ENCODE results near the gene MANSC4. TPM values are rescaled to one million over a fixed set of nuclear protein-coding genes. Genes with fewer than 3 reads are reported as not detected.

Gene MANSC4
- total and polyA plus RNA-seq, 2 of the 13 experiments (the other 11 are each of a cell fraction or from before 2014, with no cell fraction given): not detected

DNA sequence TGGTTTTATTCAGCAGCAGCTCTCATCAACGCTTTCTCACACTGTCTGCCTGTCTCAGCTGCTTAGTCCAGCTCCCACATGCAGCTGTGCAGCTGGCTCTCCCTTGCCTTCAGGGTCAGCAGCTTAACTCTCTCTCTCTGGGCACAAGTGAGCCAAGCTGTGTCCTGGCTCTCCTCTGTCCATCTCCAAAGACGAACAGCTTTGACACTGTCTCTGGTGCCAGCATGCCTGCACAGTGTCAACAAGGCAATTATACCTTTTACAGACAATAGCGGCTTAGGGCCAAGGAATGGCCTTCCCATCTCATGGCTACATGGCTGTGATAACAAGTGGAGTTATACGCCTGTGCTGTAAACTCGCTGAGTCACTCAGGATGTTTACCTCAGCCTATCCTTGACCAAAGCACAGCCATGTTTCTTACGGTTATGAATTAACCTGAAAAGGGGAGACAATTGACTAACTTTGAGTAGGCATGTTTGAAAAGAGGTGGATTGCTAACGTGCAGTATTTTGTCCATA, 38.4 kb upstream of the MANSC4 start (continued):
- TF ChIP-seq TEAD3 (CRISPR knock-in tag; optimal IDR thresholded peaks at IDR 0.05; ENCODE audit: borderline replicate concordance) (peak; percentile 38), HOXA3 (CRISPR knock-in tag; IDR thresholded peaks at IDR 0.05) (peak; percentile 32; the same call in 1 of the 2 replicates), ZMYM4 (CRISPR knock-in tag; IDR thresholded peaks at IDR 0.05) (0 out of 2 replicates have a peak, but pooled peaks have one; percentile 16), NFKBIZ (CRISPR knock-in tag; IDR thresholded peaks at IDR 0.05) (no peak), TBX2 (CRISPR knock-in tag; IDR thresholded peaks at IDR 0.05; ENCODE audit: borderline replicate concordance) (peak; percentile 29; the same call in 1 of the 2 replicates), FOXK1 (CRISPR knock-in tag; IDR thresholded peaks at IDR 0.05; ENCODE audit: borderline replicate concordance, low read depth) (0 out of 2 replicates have a peak, but pooled peaks have one; percentile 29), SOX5 (CRISPR knock-in tag; IDR thresholded peaks at IDR 0.05; ENCODE audit: borderline replicate concordance) (peak; percentile 62; the same call in 1 of the 2 replicates), FOXK2 (IDR thresholded peaks at IDR 0.05) (peak; percentile 26; the same call in 1 of the 2 replicates), GABPB1 (CRISPR knock-in tag; IDR thresholded peaks at IDR 0.05) (peak; percentile 30; the same call in 1 of the 2 replicates), JUNB (CRISPR knock-in tag; IDR thresholded peaks at IDR 0.05; ENCODE audit: borderline replicate concordance) (no peak), GABPA (IDR thresholded peaks at IDR 0.05; ENCODE audit: low read depth, low read length) (no peak), GABPA (CRISPR knock-in tag; IDR thresholded peaks at IDR 0.05; ENCODE audit: low read depth) (peak; percentile 16; the same call in 1 of the 2 replicates), ZNF614 (CRISPR knock-in tag; IDR thresholded peaks at IDR 0.05; ENCODE audit: borderline replicate concordance) (0 out of 2 replicates have a peak, but pooled peaks have one; percentile 23), ZNF792 (CRISPR knock-in tag; IDR thresholded peaks at IDR 0.05) (0 out of 2 replicates have a peak, but pooled peaks have one; percentile 18), FOXA3 (CRISPR knock-in tag; IDR thresholded peaks at IDR 0.05) (peak; percentile 77), SALL1 (CRISPR knock-in tag; IDR thresholded peaks at IDR 0.05) (peak; percentile 60; the same call in 1 of the 2 replicates), SAP130 (CRISPR knock-in tag; IDR thresholded peaks at IDR 0.05; ENCODE audit: low read depth) (peak; percentile 40; the same call in 1 of the 2 replicates)
- TF ChIP-seq, protein P1, sequence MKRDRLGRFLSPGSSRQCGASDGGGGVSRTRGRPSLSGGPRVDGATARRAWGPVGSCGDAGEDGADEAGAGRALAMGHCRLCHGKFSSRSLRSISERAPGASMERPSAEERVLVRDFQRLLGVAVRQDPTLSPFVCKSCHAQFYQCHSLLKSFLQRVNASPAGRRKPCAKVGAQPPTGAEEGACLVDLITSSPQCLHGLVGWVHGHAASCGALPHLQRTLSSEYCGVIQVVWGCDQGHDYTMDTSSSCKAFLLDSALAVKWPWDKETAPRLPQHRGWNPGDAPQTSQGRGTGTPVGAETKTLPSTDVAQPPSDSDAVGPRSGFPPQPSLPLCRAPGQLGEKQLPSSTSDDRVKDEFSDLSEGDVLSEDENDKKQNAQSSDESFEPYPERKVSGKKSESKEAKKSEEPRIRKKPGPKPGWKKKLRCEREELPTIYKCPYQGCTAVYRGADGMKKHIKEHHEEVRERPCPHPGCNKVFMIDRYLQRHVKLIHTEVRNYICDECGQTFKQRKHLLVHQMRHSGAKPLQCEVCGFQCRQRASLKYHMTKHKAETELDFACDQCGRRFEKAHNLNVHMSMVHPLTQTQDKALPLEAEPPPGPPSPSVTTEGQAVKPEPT (CRISPR knock-in tag; IDR thresholded peaks at IDR 0.05; ENCODE audit: low read depth): no peak
- TF ChIP-seq, protein P2, sequence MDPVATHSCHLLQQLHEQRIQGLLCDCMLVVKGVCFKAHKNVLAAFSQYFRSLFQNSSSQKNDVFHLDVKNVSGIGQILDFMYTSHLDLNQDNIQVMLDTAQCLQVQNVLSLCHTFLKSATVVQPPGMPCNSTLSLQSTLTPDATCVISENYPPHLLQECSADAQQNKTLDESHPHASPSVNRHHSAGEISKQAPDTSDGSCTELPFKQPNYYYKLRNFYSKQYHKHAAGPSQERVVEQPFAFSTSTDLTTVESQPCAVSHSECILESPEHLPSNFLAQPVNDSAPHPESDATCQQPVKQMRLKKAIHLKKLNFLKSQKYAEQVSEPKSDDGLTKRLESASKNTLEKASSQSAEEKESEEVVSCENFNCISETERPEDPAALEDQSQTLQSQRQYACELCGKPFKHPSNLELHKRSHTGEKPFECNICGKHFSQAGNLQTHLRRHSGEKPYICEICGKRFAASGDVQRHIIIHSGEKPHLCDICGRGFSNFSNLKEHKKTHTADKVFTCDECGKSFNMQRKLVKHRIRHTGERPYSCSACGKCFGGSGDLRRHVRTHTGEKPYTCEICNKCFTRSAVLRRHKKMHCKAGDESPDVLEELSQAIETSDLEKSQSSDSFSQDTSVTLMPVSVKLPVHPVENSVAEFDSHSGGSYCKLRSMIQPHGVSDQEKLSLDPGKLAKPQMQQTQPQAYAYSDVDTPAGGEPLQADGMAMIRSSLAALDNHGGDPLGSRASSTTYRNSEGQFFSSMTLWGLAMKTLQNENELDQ (CRISPR knock-in tag; IDR thresholded peaks at IDR 0.05; ENCODE audit: borderline replicate concordance): no peak
- TF ChIP-seq, protein P3, sequence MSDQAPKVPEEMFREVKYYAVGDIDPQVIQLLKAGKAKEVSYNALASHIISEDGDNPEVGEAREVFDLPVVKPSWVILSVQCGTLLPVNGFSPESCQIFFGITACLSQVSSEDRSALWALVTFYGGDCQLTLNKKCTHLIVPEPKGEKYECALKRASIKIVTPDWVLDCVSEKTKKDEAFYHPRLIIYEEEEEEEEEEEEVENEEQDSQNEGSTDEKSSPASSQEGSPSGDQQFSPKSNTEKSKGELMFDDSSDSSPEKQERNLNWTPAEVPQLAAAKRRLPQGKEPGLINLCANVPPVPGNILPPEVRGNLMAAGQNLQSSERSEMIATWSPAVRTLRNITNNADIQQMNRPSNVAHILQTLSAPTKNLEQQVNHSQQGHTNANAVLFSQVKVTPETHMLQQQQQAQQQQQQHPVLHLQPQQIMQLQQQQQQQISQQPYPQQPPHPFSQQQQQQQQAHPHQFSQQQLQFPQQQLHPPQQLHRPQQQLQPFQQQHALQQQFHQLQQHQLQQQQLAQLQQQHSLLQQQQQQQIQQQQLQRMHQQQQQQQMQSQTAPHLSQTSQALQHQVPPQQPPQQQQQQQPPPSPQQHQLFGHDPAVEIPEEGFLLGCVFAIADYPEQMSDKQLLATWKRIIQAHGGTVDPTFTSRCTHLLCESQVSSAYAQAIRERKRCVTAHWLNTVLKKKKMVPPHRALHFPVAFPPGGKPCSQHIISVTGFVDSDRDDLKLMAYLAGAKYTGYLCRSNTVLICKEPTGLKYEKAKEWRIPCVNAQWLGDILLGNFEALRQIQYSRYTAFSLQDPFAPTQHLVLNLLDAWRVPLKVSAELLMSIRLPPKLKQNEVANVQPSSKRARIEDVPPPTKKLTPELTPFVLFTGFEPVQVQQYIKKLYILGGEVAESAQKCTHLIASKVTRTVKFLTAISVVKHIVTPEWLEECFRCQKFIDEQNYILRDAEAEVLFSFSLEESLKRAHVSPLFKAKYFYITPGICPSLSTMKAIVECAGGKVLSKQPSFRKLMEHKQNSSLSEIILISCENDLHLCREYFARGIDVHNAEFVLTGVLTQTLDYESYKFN (CRISPR knock-in tag; conservative IDR thresholded peaks at IDR 0.05): peak; percentile 63
- TF ChIP-seq, protein P4, sequence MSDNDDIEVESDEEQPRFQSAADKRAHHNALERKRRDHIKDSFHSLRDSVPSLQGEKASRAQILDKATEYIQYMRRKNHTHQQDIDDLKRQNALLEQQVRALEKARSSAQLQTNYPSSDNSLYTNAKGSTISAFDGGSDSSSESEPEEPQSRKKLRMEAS (IDR thresholded peaks at IDR 0.05): 0 out of 2 replicates have a peak, but pooled peaks have one; percentile 14
- TF ChIP-seq, protein P5, sequence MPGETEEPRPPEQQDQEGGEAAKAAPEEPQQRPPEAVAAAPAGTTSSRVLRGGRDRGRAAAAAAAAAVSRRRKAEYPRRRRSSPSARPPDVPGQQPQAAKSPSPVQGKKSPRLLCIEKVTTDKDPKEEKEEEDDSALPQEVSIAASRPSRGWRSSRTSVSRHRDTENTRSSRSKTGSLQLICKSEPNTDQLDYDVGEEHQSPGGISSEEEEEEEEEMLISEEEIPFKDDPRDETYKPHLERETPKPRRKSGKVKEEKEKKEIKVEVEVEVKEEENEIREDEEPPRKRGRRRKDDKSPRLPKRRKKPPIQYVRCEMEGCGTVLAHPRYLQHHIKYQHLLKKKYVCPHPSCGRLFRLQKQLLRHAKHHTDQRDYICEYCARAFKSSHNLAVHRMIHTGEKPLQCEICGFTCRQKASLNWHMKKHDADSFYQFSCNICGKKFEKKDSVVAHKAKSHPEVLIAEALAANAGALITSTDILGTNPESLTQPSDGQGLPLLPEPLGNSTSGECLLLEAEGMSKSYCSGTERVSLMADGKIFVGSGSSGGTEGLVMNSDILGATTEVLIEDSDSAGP (CRISPR knock-in tag; IDR thresholded peaks at IDR 0.05; ENCODE audit: borderline replicate concordance): peak; percentile 18; the same call in 1 of the 2 replicates
